BE2C (cell line): ENCODE results near the gene C22orf15.

Experiments
- DNase-seq: peaks from one replicate; pipeline ENCODE4 v3.0.0-alpha.2; 2020
- H3K27me3 ChIP-seq: fragments of 250-450 bp; sonication (Bioruptor Pico); 2 replicates; pipeline ENCODE4 v1.5.1; 2020; ENCODE audit warnings: mild to moderate bottlenecking
- H3K36me3 ChIP-seq: fragments of 250-450 bp; sonication (Bioruptor Pico); 2 replicates; pipeline ENCODE4 v1.5.1; 2020; ENCODE audit warnings: mild to moderate bottlenecking
- H3K4me1 ChIP-seq: fragments of 250-450 bp; sonication (Bioruptor Pico); 2 replicates; pipeline ENCODE4 v1.5.1; 2020
- H3K4me3 ChIP-seq: 2 replicates; pipeline ENCODE4 v1.5.1; 2011; ENCODE audit warnings: low read depth, low read length
- H3K9me3 ChIP-seq: fragments of 250-450 bp; sonication (Bioruptor Pico); 2 replicates; pipeline ENCODE4 v1.5.1; 2020
- CTCF ChIP-seq: IDR thresholded peaks from 2 replicates; pipeline ENCODE4 v1.5.1; 2012; ENCODE audit warnings: mild to moderate bottlenecking, low read depth, low read length

Gene C22orf15

GRCh38 chr22:23737696-23738095 lies 25.1 kb upstream of the C22orf15 start:
- H3K27me3 ChIP-seq, result no peaks in the 10 kb centered on the region
- H3K4me3 ChIP-seq, result no peak overlapping the region
- no peaks in the 10 kb centered on the region for H3K36me3 ChIP-seq
- no peaks in the 10 kb centered on the region for H3K9me3 ChIP-seq
- no peaks in the 10 kb centered on the region; the same call in 1 of the 2 replicates for H3K4me1 ChIP-seq
- DNase-seq, result no peak
- no peak for TF ChIP-seq CTCF

GRCh38 chr22:23742505-23743264 lies 20.1 kb upstream of the C22orf15 start:
- no peak for DNase-seq
- Histone ChIP-seq H3K27me3 (no peaks in the 10 kb centered on the region), H3K9me3 (no peaks in the 10 kb centered on the region), H3K4me3 (no peak overlapping the region), H3K36me3 (peaks cover 25% of the 10 kb centered on the region), H3K4me1 (no peaks in the 10 kb centered on the region)
- no peak for TF ChIP-seq CTCF

GRCh38 chr22:23743303-23743705 lies 19.5 kb upstream of the C22orf15 start:
- H3K9me3 ChIP-seq, result no peaks in the 10 kb centered on the region
- H3K4me3 ChIP-seq, result no peak overlapping the region
- no peak for TF ChIP-seq CTCF
- H3K4me1 ChIP-seq, result no peaks in the 10 kb centered on the region
- no peaks in the 10 kb centered on the region for H3K27me3 ChIP-seq
- DNase-seq, result no peak
- peaks cover 25% of the 10 kb centered on the region for H3K36me3 ChIP-seq

- no peak for TF ChIP-seq CTCF
These were observed 18.8 kb upstream of the C22orf15 start for GRCh38 chr22:23744001-23744400.

GRCh38 chr22:23744485-23744884 lies 18.3 kb upstream of the C22orf15 start:
- Histone ChIP-seq H3K27me3 (no peaks in the 10 kb centered on the region), H3K36me3 (peaks cover 25% of the 10 kb centered on the region), H3K4me1 (no peaks in the 10 kb centered on the region), H3K9me3 (no peaks in the 10 kb centered on the region), H3K4me3 (no peak overlapping the region)
- TF ChIP-seq CTCF, result no peak
- DNase-seq, result no peak

More at GRCh38 chr22:23744001-23744400, 18.8 kb upstream of the C22orf15 start:
- Histone ChIP-seq H3K36me3 (peaks cover 25% of the 10 kb centered on the region), H3K4me1 (no peaks in the 10 kb centered on the region), H3K4me3 (no peak overlapping the region), H3K27me3 (no peaks in the 10 kb centered on the region), H3K9me3 (no peaks in the 10 kb centered on the region)
- DNase-seq, result no peak

GRCh38 chr22:23745791-23746190 lies 17.0 kb upstream of the C22orf15 start:
- H3K4me3 ChIP-seq, result no peak overlapping the region
- H3K4me1 ChIP-seq, result no peaks in the 10 kb centered on the region; the same call in 1 of the 2 replicates
- no peaks in the 10 kb centered on the region for H3K9me3 ChIP-seq
- no peak for TF ChIP-seq CTCF
- DNase-seq, result no peak
- no peaks in the 10 kb centered on the region for H3K27me3 ChIP-seq
- peaks cover 25% of the 10 kb centered on the region for H3K36me3 ChIP-seq
